ENCODE data around the gene GNB1L. TPM values are rescaled to one million over a fixed set of nuclear protein-coding genes. Genes with fewer than 3 reads are reported as not detected.

The GNB1L gene
- total RNA-seq, 4 donors from 2014 or later = 1.8 to 5.1 (median 4.5) TPM

GRCh38 chr22:19850763-19851109 is 3.9 kb downstream of the GNB1L start:
- H3K4me3 ChIP-seq (replicated peaks in 1 of 3) = no peak overlapping the region
- intact Hi-C loops (cut with DNase I) = no loop called here
- 82 to 89% methylated on average over 8 to 9 of the region's 9 CpGs for WGBS, 2 donors
- H3K4me1 ChIP-seq = peaks cover 64 to 65% of the 10 kb centered on the region in 2 donors
- H3K27me3 ChIP-seq = no peaks in the 10 kb centered on the region
- peaks cover 10 to 14% of the 10 kb centered on the region in 2 donors for H3K36me3 ChIP-seq
- no peaks in the 10 kb centered on the region for H3K9me3 ChIP-seq
- no peak for DNase-seq
- TF ChIP-seq POLR2A (IDR thresholded peaks at IDR 0.05) = no peak
- no peak for TF ChIP-seq CTCF (IDR thresholded peaks at IDR 0.05)
- peak overlapping the region; percentile 62 to 91 (median 85) for H3K27ac ChIP-seq

GRCh38 chr22:19849835-19850762 is 4.6 kb downstream of the GNB1L start:
- no peak for TF ChIP-seq CTCF (IDR thresholded peaks at IDR 0.05)
- Histone ChIP-seq H3K27ac (peak overlapping the region; percentile 62 to 91 (median 85)), H3K36me3 (peaks cover 10 to 14% of the 10 kb centered on the region in 2 donors), H3K4me1 (peaks cover 61 to 66% of the 10 kb centered on the region in 2 donors), H3K27me3 (no peaks in the 10 kb centered on the region), H3K4me3 (replicated peaks in 1 of 3) (no peak overlapping the region), H3K9me3 (no peaks in the 10 kb centered on the region)
- 45 to 61% methylated on average over 9 of the region's 9 CpGs for WGBS, 2 donors
- peak; percentile 90 to 94 for DNase-seq
- intact Hi-C loops (cut with DNase I) = no loop called here

GRCh38 chr22:19848298-19849224 is 6.1 kb downstream of the GNB1L start:
- Histone ChIP-seq H3K4me3 (replicated peaks in 1 of 3) (no peak overlapping the region), H3K4me1 (peaks cover 58 to 77% of the 10 kb centered on the region in 2 donors), H3K9me3 (no peaks in the 10 kb centered on the region), H3K36me3 (peaks cover 10 to 14% of the 10 kb centered on the region in 2 donors), H3K27me3 (no peaks in the 10 kb centered on the region), H3K27ac (peak overlapping the region; percentile 62 to 91 (median 85))
- no peak for TF ChIP-seq CTCF (IDR thresholded peaks at IDR 0.05)
- TF ChIP-seq POLR2A (IDR thresholded peaks at IDR 0.05) = peak in 1 of 2 donors; percentile 37
- WGBS, 2 donors = 18 to 35% methylated on average over 7 of the region's 7 CpGs
- peak; percentile 84 to 90 for DNase-seq
- intact Hi-C loops (cut with DNase I) = no loop called here

- H3K9me3 ChIP-seq = no peaks in the 10 kb centered on the region
- no peak overlapping the region for H3K4me3 ChIP-seq (replicated peaks in 1 of 3)
- no peaks in the 10 kb centered on the region for H3K27me3 ChIP-seq
- H3K4me1 ChIP-seq = peaks cover 46 to 69% of the 10 kb centered on the region in 2 donors
- WGBS, 2 donors = 92 to 93% methylated on average over 2 of the region's 2 CpGs
- H3K27ac ChIP-seq = peak overlapping the region in 1 of 3 donors; percentile 85
- no peak for DNase-seq
- peaks cover 10 to 14% of the 10 kb centered on the region in 2 donors for H3K36me3 ChIP-seq
- TF ChIP-seq CTCF (IDR thresholded peaks at IDR 0.05) = no peak
- intact Hi-C loops (cut with DNase I) = no loop called here
Measured at GRCh38 chr22:19847345-19847632, 7.4 kb downstream of the GNB1L start.
